NCI-H510A treated with DMSO at 0.1 percent for 48 hours (cell line): ENCODE results near the gene SLC46A3.
"Not testable (repeated sequence)": the region's sequence is repeated elsewhere in the genome, so short reads cannot be mapped to it uniquely, and the experiment has no call there.

Experiments used
- DNase-seq: peaks from one replicate; lab custom pipeline; 2025; lab: John Stamatoyannopoulos, UW

Gene SLC46A3

DNA sequence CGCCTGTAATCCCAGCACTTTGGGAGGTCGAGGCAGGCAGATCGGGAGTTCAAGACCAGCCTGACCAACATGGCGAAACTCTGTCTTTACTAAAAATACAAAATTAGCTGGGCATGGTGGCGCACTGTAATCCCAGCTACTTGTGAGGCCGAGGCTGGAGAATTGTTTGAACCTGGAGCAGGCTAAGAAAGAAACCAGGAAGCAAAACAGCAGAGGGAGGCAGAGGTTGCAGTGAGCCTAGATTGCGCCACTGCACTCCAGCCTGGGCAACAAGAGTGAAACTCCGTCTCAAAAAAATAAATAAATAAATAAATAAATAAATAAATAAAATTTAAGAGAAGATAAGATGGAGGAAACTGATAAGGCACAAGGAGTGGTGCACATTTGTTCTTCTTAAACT, 35.6 kb downstream of the SLC46A3 start:
- not testable (repeated sequence) for DNase-seq

DNA sequence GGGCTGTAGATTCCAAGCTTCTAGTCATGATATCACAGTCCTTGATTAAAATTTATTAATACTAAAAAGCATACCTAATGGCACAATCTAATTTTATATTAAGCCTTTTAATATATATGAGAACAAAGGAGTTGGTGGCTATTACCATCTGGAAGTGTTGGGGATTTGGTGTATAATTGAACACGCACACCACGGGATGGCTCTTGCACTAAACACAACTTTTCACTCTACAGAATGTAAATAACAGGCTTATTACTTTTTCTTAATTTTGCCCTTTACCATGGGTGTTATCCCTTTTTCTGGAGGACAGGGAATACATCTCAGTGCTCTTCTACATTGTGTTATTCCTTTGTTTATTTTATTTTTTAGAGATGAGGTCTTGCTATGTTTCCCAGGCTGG, 38.2 kb downstream of the SLC46A3 start:
- DNase-seq = no peak

DNA sequence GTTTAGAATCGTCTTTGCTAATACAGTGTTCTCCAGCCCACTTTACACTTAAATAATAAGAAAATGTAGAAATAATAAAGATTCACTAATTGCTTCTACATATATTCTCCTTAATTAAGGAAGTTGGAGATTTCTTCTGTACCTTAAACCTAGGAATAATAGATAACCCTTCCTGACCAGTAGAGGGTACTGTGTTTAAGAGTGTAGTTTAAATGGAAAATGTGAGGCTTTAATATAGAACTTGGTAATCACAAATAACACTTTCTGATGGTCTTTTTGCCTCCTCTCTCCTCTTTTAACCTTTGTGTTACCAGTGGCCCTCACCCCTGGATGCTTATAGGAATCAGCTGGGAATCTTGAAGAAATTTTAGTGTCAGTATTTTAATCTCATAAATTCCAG, 39.1 kb downstream of the SLC46A3 start:
- DNase-seq = peak; percentile 0

DNA sequence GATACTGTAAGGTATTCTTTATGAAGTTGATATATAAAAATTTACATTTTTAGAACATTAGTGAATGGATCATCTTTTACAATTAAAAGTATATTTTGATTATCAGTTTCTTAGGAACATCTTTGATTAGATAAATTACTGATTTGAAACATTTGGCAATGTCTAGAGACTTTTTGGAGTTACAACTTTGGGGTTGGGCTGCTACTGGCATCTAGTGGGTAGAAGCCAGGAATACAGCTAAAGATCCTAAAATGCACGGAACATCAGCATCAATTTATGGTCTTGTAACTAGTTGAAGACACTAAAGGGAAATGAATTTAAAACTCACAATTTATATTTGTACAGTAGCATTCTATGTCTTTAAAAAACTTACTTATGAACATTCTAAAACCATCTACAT, 40.0 kb downstream of the SLC46A3 start:
- DNase-seq = no peak

DNA sequence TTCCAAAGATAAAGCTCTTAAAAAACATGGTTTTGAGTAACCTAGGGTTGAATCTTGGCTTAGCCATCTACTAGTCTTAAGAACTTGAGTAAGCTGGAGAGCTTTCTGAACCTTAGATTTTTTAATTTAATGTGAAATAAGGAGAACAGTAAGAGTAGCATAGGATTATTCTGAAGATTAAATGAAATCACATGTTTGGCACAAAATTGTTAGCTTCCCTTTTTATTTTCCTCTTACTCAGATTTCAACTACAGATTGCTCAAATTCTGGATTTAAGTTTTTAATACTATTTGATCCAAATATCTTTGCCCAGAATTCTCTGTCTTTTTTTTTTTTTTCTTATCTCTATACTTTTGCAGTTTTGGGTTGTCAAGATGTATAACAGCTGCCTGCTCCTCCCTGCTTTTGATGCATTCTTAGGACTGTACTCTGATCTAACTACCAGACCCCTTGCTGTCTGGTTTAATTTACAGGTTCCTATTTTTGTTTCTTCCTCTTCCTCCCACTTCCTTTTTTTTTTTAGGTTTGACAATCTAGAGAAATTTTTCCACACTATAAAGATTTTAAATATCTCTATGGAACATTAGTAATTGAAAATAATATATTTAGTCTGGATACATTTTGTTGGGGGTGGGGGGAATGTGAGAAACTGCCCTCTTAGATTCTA, 47.5 kb downstream of the SLC46A3 start:
- DNase-seq = no peak

DNA sequence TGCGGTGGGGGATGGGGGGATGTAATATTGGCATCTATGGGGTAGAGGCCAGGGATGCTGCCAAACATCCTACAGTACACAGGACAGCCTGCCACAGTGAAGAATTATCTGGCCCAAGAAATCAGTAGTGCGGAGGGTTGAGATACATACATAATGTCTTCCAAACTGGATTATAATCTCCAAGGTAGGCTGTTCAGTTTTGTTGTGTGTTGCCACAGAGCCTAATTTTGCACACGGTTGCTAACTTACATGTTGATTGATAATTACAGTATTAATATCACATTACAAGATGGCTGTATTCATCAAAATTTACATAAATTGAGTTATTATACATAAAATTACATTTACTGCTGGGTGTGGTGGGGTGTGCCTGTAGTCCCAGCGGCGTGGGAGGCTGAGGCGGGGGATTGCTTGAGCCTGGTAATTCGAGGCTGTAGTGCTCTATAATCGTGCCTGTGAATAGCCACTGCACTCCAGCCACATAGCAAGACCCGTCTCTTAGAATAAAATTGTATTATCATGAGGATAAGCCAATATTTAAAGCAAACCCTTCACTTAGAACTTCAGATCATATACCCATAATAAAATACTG, 51.8 kb downstream of the SLC46A3 start:
- DNase-seq = no peak

DNA sequence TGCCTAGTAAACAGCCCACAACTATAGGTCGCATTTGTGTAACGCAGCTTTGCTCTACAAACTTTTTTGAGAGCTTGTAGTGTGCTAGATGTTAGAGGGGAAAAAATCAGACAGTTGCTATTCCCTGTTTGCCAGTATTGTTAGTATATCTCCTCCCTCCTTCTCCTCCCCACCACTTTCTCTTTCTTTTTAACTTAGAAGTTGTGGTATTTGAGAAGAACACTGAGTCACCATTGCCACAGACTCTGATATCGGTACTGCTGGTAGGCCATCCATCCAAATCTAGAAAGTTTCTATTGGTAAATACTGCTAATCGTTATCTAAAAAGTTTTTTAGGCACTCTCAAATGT, 59.2 kb downstream of the SLC46A3 start:
- DNase-seq = no peak

DNA sequence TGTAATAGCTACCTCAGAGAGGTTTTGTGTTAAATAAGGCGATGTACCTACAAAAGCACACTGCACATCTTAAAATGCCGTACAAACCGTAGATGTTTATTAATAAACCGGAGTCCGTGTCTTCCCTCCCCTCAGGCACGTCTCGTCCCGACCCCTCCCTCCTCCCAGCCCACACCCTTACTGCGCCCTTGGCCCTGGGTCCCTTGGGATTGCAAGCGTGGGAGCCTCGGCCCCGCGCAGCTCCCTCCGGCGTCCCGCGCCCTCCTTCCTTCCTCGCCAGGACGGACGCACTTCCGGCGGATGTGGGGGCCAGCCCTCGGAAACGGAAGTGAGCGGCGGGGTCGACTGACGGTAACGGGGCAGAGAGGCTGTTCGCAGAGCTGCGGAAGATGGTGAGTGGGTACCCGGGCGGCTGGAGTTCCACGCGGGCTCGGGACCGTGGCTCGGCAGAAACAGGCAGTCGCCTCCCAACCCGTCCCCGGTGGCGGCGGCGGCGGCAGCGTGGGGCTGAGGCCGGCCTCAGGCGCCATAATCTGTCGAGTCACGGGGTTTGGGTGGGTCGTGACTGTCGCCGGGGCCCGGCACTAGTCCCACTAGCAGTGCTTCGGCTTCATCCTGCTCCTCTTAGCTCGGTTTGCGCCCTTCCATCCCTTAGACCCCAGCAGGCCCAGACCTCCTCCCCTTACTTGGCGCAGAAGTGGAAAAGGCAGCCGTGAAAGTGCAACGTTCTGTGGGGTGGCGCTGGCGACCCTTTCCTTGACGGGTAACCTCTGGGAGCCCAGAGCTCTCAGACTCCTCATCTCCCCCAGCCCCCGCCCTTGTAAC, 59.8 kb downstream of the SLC46A3 start, which contains the start of gene POMP:
Gene POMP, plus strand, starts transcription at position 335 of the 825 bp plus-strand sequence. Its CDS starts 55 bp downstream, at position 390.
- peak; percentile 49 for DNase-seq

DNA sequence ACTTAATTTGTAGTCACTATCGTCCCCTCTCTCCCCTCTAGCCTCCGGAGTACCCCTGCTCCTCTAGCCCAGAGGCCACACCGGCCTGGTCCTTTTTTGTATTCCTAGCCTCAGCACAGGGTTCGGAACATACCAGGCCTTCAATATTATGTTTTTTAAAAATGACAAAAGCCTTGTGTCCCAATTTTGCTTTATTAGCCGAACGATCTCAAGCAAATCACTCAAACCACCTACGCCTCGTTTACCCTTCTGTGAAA, 60.3 kb downstream of the SLC46A3 start:
- no peak for DNase-seq

DNA sequence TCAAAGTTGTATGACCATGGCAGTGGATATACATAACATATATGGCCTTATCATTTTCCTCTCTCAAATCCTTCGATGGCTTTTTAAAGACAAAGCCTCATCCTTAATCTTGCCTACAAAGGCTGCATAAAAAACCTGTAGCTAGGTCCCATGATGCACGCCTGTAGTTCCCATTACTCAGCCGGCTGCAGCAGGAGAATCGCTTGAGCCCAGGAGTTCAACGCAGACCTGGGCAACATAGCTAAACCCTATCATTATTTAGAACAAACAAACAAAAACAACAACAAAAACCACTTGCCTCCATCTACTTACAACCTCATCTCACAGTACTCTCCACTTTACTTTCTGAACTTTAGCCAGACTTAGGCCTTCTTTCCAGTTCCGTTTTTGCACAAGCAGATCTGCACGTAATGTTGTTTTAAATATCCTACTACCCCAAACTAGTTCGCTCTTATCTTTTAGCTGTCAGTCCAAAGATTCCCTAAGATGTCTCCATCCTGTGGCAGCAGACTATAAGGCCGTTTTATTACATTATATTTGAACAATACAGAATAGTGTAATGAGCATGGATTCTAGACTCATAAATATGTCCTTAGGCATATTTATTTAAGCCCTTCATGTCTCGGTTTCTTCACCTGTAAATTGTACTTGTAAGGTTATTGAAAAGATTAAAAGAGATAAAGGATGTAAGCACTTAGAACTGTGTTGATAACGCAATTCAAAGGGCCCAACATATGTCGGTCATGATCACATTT, 60.8 kb downstream of the SLC46A3 start:
- DNase-seq = peak; percentile 18

DNA sequence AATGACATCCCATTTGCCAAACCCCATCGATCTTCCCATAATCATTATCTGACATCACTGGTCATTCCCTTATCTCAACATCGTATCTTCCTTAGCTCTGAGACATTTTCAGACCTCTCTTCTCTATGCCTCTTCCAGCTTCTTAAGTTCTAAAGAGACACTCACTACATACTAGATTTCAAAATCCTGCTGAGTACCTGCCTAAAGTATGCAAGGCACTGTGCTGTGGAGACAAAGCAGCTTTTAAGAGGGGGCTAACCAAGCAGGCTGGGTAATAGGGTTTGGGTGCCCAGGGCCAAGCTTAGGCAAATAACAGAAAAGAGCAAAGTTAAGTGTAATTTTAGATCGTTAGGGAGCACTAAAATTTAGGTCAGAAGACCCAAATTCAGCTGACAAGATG, 63.2 kb downstream of the SLC46A3 start:
- no peak for DNase-seq

DNA sequence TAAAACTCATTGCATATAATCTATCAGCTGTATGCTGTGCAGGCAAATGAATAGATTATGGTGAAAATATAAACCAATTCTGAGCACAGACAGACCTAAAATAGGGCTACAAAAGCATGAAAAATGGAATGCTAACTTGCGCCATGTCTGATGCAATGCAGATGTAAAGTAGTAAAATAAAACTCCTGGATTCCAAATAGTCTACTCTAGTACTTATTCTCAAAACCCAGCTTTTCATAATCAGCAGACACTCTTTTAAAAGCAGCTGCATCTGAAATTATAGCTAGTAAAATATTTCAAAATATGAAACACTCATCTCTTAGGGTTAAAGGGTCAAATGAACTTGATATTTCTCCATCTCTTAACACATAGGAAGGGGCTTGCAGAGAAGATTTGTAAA, 64.5 kb downstream of the SLC46A3 start:
- no peak for DNase-seq

DNA sequence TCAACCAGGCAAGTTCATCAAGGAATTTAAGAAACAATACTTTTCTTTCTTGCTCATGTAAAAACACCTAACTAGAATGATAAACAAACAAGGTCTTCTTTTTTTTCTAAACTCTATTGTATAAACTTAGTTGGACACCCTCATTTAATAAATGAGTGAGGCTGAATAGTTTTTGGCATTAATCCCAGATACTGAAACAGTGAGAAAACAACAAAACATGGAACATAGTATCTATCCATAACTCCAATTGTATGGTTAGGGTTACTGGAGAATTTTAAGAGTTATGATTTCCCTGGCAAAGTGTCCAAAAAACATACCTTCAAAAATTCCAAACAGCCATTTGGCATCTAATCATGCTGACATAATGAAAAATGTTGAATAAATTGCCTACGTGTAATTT, 65.7 kb downstream of the SLC46A3 start:
- DNase-seq = no peak

DNA sequence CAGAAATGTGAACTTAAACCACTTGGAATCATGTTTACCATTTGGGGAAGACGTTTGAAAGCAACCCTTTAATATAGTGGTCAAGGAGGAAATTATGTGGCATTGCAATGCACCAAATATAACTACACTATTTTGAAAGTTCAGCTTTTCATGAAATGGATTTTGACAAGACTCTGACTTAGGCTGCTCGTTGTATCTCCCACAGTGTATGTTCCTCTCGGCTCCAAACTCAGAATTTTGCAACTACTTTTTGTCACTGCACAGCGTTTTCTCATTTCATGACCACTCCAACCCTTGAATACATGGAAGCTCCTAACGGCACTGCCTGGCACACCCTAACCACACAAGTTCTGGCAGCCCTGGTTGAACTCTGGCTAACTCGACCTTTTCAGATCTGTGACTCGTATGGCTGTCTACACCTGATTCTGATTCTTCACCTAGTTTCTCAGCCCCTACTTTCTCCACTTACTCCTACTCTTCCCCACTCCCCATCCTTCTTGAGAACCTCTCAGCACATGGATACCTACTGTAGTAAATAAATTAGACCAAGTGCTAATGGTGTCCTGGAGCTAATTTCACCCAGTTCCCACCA, 66.9 kb downstream of the SLC46A3 start:
- no peak for DNase-seq

DNA sequence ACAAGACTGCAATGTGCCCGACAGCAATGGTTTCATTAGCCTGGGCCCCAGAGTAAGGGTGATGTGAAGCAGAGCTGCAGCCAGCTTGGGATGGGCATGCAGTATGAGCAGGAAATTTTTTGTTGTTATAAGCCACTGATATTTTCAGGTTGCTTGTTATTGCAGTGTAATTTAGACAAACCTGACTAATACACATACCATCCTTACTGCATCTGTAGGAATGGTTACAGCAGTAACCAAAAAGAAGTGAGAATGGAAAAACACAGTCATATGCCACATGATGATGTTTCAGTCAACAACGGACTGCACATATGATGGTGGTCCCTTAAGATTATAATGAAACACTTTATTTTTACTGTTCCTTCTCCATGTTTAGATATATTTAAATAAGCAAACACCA, 68.5 kb downstream of the SLC46A3 start:
- DNase-seq = no peak
